COR-L47 (cell line): ENCODE results near the gene CMPK2.

Experiments
- DNase-seq: peaks from one replicate; lab custom pipeline; 2025; lab: John Stamatoyannopoulos, UW

CMPK2 gene

GRCh38 chr2:6810961-6811360 is 54.7 kb downstream of the CMPK2 start:
- no peak for DNase-seq

GRCh38 chr2:6808426-6808825 is 57.3 kb downstream of the CMPK2 start:
- no peak for DNase-seq

- DNase-seq = no peak
Observed at GRCh38 chr2:6806604-6807003, 59.1 kb downstream of the CMPK2 start.

- no peak for DNase-seq
Observed at GRCh38 chr2:6800553-6800952, 65.2 kb downstream of the CMPK2 start.
